ENCODE measurements around the gene PI3.
"Not testable (repeated sequence)": the region's sequence is repeated elsewhere in the genome, so short reads cannot be mapped to it uniquely, and the experiment has no call there.

The PI3 gene, protein sequence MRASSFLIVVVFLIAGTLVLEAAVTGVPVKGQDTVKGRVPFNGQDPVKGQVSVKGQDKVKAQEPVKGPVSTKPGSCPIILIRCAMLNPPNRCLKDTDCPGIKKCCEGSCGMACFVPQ

DNA sequence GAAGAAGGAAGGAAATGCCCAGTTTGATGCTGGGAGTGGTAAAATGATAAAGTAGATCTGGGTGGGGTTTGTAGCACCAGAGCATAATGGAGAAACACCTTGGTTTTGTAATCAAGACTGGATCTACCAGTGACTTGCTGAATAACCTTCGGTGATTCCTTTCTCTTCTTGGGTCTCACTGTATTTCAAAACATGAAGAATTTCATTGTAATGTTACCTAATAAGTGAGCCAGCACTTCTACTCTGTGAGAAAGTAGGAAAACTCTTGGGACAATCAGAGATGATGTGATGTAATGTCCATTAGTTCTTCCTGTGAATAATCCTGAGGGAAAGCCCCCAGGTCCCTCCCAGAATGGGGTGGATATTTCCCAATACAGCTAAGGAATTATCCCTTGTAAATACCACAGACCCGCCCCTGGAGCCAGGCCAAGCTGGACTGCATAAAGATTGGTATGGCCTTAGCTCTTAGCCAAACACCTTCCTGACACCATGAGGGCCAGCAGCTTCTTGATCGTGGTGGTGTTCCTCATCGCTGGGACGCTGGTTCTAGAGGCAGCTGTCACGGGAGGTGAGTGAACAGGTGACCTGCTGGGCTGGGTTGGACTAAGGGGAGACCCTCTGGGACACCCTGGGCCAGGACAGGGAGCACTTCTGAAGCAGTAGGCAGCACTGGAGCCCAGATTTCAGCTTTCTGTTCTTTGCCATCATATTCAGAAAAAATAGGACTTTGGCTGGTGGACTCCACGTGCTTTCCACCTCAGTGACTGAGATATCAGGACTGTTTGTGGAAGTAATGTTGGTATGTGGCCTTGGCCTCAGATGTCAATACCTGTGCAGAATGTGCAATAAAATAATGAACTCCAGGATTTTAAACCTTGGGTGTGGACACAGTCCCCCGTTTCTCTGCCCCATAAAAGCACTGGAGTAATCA lies at the start of gene PI3:
TSS of gene PI3 (plus strand) at position 469 of the 931 bp plus-strand sequence. CDS start at position 490, 21 bp downstream.
- in situ Hi-C loops (cut with MboI; ENCODE audit: low sequenced_read_pairs), result no loop called here

DNA sequence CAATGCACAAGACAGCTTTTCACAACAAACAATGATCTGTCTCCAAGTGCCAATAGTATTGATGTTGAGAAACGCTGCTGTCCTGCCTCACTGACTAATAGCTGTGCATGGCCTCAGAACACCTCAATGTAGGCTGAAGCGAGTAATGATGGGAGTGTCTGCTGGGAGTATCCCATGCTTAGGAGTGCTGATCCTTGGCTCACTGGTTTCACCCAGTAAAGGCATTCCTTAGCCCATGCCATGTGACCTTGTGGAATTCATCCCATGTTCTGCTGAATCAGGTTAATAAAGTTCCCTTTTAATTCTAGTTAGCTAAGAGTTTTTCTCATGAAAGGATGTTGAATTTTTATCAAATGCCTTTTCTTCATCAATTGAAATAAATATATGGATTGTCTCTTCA lies 46.6 kb upstream of the PI3 start:
- in situ Hi-C loops (cut with MboI; ENCODE audit: low sequenced_read_pairs), result no loop called here

DNA sequence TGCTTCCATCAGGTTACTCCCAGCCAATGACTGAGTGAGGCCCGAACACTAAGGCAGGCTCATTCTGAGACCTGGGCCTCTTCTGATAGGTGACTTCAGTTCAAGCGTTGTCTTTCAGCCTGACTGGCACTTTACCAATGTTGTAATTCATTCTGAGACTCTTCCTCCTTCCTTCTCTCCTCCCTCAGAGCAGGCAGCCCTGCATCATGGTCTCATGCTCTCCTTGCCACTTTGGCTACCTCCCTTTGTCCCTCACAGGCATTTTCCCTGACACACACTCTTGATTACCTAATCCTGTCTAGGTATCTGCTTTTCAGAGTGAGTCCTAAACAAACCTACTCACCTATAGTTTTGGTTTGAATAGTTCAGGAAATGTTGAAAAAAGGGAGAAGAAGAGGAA lies 37.8 kb upstream of the PI3 start:
- in situ Hi-C loops (cut with MboI; ENCODE audit: low sequenced_read_pairs), result no loop called here

DNA sequence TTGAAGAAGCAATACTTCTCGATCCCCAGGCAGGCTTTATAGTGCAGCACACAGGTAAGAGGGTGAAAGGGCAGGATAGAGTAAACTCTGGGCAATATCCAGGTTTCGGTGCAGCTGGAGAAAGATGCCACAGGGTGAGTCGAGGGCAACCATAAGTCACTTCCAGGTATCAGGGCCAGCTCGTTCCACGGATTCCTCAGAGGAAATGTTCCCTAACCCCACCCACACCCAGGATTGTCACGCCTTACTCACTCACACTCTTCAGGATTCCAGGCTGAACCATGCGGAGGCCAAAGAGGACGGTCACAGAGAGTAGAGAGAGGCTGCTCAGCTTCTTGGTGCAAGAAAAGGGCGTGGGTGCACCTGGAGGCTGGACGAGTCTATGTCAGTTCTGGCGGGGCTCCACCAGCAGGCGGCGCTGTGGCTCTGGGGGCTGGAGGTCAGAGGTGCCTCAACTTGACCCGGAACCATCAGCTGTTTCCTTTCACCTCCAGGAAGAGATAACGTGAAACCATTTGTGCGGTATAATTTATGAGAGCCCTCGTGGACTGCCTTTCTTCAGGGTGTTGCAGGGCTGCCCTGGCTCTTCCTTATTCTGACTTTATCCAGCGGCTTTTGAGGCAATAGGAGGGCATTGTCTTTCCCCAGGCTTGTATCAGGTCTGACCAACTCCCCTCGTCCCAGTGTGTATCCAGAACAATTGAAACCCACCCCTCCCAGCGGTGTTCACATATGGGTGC lies 36.0 kb upstream of the PI3 start:
- in situ Hi-C loops (cut with MboI; ENCODE audit: low sequenced_read_pairs), result no loop called here

DNA sequence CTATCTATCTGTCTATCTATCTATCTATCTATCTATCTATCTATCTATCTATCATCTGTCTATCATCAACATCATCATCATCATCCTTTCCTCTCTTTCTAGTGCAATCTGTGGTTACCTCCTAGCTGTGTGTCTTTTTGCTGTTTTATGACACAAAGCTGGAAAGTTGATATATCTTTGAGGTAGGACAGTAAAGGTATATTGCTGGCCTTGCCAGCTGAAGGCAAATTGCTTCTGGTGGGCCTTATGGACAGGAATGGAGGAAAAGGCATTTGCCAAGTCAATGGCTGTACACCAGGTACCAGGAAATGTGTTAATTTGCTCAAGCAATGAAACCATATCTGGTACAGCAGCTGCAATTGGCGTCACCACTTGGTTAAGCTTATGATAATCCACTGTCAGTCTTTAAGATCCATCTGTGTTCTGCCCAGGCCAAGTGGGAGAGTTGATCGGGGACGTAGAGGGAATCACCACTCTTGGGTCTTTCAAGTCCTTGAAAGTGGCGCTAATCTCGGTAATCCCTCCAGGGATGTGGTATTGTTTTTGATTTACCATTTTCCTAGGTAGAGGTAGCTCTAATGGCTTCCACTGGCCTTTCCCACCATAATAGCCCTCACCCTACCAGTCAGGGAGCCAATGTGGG lies 34.8 kb upstream of the PI3 start:
- in situ Hi-C loops (cut with MboI; ENCODE audit: low sequenced_read_pairs), result not testable (repeated sequence)

DNA sequence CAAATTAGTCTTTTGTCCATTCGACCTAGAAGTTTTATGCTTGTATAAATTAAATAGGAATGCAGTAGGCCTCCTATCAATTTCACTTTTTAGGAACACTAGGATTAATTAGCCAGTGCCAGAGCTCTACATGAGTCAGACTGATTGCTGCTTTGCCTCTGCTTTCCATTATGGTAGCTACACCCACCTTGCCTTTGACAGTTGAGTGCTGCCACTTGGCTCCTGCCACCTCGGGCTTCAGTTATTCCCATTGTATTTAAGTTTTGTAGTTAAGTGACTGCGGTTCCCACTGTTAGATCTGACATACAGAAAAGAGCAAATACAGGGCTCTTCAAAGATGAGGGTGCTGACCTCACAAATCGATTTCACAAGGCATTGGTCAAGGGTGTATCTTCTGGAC lies 33.9 kb upstream of the PI3 start:
- in situ Hi-C loops (cut with MboI; ENCODE audit: low sequenced_read_pairs), result no loop called here

DNA sequence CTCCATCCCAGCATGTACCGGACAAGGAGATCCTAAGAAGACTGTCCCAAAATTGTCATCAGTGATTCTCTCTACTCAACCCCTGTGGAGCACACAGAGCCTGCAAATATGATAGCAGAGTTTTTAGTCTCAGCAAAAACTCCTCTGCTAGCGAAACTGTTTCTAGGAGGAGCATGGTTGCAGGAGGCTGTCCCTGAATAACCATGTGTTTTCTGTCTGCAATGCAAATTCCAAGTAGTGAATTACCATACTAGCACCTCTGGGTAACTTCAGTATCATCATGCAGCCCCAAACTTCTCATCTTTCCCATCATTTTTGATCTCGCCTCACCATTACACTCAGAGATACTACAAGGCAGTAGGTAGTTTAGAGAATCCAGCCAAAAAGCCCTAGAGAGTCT lies 25.6 kb upstream of the PI3 start:
- in situ Hi-C loops (cut with MboI; ENCODE audit: low sequenced_read_pairs), result no loop called here

DNA sequence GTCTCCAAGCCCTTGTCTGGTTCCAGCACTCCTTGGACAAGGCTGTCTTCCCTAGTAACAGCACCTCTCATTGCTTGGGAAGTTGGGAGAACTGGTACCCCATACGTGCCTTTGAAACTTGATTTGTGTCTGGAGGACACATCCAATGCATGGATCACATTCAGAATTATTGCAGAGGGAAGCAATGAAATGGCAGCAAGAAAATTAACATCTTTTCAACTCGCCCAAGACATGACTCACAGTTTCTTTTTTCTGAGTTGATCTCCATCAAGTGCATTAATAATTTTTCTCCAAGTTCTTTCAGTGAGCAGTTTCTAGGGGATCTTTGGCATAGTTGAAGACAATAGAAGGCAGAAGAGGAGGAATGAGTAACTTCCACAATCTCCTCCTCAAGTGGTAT lies 22.3 kb upstream of the PI3 start:
- in situ Hi-C loops (cut with MboI; ENCODE audit: low sequenced_read_pairs), result no loop called here

DNA sequence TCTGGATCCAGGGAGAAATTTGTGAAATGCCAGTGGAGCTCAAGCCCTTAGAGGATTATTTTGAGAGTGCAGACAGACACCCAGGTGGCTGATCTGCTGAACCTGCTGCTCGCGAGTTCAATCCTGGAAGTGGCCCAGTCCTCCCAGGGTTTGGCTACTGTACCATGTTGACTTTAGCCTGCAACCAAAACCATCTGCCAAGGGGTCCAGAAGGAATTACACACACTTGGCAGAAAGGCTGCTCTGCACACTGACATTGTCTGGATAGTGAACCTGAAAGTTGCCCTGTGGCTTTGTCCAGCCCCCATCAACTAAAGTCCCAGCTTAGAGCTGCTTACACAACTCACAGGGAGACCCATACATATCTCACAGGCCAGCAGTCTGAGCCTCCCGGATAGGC lies 21.6 kb upstream of the PI3 start:
- in situ Hi-C loops (cut with MboI; ENCODE audit: low sequenced_read_pairs), result no loop called here

DNA sequence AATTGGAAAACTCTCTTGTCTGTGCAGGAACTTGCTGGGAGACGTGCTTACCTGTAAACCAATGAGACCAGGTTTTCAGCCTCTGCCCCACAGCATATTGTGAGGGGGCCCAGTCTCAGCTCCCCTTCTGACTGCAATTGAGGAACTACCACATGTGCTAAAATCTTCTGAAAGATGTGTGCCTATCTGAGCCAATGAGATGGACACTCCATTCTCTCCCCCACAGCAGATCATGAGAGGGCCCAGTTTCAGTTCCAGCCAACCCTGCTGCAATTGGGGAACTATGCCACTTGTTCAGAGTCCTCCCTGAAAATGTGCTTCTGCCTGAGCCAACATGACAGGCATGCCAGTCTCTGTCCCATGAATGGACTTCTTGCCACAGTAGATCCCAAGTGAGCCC lies 20.9 kb upstream of the PI3 start:
- in situ Hi-C loops (cut with MboI; ENCODE audit: low sequenced_read_pairs), result no loop called here

DNA sequence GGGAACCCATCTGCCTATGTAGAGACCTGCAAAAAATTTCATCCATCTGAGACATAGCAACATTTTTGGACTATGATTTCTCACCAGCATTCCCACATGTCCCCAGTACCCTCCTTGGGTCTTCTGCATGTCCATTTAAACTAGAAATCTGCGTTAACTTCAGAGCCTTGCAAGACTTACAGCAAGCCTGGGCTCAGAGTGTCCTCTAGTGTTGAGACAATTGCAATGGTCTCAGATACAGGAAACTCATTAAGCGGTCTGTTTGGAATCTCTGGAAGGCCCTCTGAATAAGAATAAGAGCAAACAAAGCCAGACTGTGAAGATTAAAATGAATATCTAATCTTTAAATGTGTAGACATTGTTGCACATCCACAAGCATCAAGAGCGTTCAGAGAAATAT lies 20.5 kb upstream of the PI3 start:
- in situ Hi-C loops (cut with MboI; ENCODE audit: low sequenced_read_pairs), result no loop called here

DNA sequence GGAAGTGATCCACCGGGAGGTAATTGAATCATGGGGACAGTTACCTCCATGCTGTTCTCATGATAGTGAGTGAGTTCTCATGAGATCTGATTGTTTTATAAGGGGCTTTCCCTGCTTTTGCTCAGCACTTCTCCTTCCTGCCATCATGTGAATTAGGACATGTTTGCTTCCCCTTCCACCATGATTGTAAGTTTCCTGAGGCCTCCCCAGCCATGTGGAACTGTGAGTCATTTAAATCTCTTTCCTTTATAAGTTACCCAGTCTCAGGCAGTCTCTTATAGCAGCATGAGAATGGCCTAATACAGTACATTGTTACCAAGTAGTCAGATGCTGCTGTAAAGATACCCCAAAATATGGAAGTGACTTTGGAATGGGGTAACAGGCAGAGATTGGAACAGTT lies 19.9 kb upstream of the PI3 start:
- in situ Hi-C loops (cut with MboI; ENCODE audit: low sequenced_read_pairs), result not testable (repeated sequence)

DNA sequence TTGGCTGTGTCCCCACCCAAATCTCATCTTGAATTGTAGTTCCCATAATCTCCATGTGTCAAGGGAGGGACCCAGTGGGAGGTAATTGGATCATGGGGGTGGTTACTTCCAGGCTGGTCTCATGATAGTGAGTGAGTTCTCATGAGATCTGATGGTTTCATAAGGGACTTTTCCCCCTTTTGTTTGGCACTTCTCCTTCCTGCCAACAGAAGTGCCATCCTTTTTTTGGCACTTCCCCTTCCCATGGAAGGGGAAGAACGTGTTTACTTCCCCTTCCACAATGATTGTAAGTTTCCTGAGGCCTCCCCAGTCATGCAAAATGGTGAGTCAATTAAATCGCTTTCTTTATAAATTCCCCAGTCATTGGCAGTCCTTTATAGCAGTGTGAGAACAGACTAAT lies 18.0 kb upstream of the PI3 start:
- in situ Hi-C loops (cut with MboI; ENCODE audit: low sequenced_read_pairs), result no loop called here

DNA sequence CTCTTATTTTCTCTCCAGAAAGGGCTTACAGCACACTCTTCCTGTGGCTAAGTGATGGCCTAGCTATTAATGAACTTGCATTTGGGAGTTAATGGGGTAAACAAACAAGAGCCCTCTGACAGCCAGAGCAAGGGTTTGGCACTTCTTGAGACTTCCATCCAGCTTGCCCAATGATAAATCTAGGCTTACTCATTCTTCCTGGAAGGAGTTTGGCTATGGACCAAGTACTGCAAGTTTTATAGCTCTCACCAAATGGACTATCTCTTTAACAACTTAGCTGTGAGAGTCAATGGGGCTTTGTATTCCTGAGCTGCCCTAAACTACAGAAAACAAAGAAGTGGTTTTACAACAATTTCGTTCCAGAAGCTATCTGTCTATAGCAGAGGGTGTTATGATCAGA lies 16.7 kb upstream of the PI3 start:
- in situ Hi-C loops (cut with MboI; ENCODE audit: low sequenced_read_pairs), result no loop called here

DNA sequence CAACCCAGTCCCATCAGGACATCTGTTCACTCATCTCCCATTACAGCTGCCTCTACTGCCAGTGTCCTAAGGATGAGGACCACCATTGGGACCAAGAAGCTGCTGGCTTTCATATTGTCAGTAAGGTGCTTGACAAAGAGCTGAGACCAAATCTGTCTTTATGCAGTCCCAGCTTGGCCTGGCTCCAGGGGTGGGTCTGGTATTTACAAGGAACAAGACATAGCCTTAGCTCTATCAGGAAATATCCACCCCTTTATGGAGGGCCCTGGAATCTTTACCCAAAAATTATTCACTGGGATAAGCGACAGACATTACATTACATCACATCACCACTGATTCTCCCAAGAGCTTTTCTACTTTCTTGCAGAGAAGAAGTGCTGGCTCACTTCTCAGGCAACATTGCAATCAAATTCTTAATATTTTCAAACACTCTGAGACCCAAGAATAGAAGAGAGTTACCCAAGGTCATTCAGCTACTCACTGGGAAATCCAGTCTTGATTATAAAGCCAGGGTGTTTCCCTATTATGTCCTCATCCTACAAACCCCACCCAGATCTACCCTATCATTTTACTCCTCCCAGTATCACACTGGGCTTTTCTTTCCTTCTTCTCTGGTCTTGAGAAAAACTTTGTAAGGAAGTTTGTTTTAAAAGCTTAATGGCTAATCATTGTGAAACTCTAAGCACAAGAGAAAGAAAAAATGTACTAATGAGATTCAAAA lies 11.5 kb upstream of the PI3 start:
- in situ Hi-C loops (cut with MboI; ENCODE audit: low sequenced_read_pairs), result no loop called here

DNA sequence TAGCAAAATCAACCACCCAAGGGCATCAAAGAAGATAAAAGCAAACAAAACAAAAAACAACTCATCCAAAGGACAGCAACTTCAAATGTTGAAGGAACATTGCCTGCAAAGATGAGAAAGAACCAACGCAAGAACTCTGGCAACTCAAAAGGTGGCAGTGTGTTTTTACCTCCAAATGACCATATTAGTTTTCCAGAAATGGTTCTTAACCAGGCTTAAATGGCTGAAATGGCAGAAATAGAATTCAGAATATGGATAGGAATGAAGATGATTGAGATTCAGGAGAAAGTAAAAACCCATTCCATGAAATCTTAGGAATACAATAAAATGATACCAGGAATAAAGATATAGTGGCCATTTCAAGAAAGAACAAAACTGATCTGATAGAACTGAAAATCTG lies 9.8 kb upstream of the PI3 start:
- in situ Hi-C loops (cut with MboI; ENCODE audit: low sequenced_read_pairs), result no loop called here

DNA sequence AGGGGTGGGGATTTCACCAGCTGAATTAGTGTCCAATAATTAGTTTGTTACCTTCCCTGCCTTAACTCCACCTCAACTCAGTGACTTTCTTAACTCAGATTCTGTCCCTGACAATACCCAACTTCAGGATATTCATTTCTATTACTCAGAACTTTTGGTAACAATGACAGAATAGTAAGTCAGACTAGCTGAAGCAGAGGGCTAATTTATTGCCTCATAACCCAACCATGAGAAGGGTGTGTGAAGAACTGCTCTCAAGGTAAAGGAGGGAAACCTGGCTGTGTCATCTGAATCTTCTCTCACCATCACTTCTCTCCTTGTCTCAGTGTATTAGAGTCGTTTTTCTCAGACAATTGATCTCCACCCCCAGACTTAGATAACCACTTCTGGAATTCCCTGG lies 1.2 kb upstream of the PI3 start:
- in situ Hi-C loops (cut with MboI; ENCODE audit: low sequenced_read_pairs), result no loop called here

DNA sequence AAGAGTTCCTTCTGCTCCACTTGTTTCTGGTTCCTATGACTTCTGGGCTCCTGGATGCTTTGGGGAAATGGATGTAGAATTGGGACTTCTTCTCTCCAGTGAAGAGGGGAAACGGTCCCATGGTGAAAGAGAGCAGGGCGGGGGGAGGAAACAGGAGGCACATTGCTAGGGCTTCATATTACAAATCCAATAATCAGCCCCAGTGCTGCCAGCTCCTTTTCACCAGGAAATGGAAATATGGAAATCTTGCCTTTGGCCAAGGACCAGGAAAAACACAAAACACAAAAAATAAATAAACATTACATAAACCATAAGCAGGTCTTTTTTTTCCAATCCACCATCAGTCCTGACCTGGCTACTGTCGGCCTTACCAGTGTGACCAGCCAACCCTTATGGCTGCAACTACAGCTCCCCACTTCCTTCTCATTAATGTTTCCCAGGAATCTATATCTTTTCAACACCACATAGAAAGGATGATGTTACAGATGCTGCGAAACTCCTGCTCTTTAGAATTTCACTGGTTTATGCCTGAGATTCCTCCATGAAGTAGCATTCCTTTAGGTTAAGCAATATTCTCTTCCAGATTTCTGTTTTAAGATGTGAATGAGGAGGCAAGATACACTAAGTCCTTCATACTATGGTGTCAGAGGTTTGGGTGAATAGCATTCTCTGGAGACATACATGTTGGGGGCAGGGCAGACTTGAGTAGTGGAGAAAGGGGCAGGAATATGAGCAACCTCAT lies 2.0 kb downstream of the PI3 start:
- in situ Hi-C loops (cut with MboI; ENCODE audit: low sequenced_read_pairs), result no loop called here

DNA sequence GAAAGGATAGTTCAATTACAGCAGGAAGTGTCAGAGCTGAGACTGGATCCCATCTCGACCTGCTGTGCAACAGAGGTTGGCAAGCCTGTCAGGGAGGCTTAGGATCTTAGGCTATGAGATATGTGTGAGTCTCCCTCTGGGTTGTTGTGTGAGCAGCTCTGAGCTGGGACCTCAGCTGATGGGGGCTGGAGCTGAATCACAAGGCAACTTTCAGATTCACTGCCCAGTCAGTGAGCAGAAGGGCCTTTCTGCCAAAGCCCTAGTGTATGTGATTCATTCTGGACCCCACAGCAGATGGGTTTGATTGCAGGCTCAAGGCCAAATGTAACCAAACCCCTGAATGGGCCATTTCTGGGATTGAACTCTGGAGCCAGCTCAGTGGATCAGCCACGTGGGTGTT lies 4.5 kb downstream of the PI3 start:
- in situ Hi-C loops (cut with MboI; ENCODE audit: low sequenced_read_pairs), result no loop called here

DNA sequence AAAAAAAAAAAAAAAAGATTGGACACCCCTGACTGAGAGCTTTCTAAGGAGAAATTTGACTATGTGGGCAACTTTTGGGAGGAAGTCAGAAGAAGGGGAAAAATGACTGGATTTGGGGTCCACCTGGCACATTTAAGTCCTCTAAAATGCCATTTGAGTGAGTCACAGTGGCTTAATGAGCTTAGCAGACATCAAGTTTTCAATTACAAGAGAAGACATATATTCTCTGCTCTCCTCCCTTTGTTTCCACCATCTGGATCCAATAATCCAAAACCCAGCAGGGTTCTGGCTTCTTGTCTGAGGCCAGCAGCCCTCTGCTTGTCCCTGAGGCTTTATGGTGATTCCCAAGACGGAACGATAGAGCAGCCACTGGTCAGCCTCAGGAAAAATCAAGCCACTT lies 6.9 kb downstream of the PI3 start:
- in situ Hi-C loops (cut with MboI; ENCODE audit: low sequenced_read_pairs), result no loop called here
